ENCODE results near the gene TADA3.
A peak's percentile ranks its signal among the peaks of the same experiment; 100 is the strongest.

The TADA3 gene

DNA sequence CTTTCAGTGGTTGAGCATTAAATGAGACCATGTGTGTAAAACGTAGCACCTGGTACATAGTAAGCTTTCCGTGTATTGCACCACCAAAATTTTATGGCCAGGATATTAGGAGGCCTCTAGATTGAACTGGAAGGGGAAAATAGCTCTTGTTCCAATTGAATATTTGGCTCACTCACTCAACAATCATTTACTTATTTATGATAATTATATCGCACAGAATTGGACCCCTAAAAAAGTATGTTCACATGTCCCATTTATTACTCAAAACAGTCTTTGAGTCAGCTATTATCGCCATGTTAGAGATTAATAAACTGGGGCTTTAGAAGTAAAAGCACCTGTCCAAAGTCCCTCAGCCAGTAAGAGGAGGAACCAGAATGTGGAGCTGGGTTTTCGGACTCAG is 12.7 kb upstream of the TADA3 start:
- Histone ChIP-seq H3K4me3 (ENCODE audit: low read depth in 1 of 2, low read length in 1 of 2) (no peak overlapping the region), H3K4me1 (ENCODE audit: control insufficient read depth in 1 of 2, insufficient read depth in 1 of 2, low read depth in 1 of 2, low read length in 1 of 2) (peaks cover 10% of the 10 kb centered on the region in 2 experiments), H3K27me3 (no peaks in the 10 kb centered on the region), H3K9me3 (no peaks in the 10 kb centered on the region), H3K27ac (peak overlapping the region; percentile 32), H3K36me3 (peaks cover 90% of the 10 kb centered on the region)
- TF ChIP-seq, protein P1, sequence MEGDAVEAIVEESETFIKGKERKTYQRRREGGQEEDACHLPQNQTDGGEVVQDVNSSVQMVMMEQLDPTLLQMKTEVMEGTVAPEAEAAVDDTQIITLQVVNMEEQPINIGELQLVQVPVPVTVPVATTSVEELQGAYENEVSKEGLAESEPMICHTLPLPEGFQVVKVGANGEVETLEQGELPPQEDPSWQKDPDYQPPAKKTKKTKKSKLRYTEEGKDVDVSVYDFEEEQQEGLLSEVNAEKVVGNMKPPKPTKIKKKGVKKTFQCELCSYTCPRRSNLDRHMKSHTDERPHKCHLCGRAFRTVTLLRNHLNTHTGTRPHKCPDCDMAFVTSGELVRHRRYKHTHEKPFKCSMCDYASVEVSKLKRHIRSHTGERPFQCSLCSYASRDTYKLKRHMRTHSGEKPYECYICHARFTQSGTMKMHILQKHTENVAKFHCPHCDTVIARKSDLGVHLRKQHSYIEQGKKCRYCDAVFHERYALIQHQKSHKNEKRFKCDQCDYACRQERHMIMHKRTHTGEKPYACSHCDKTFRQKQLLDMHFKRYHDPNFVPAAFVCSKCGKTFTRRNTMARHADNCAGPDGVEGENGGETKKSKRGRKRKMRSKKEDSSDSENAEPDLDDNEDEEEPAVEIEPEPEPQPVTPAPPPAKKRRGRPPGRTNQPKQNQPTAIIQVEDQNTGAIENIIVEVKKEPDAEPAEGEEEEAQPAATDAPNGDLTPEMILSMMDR (IDR thresholded peaks at IDR 0.05) = no peak

DNA sequence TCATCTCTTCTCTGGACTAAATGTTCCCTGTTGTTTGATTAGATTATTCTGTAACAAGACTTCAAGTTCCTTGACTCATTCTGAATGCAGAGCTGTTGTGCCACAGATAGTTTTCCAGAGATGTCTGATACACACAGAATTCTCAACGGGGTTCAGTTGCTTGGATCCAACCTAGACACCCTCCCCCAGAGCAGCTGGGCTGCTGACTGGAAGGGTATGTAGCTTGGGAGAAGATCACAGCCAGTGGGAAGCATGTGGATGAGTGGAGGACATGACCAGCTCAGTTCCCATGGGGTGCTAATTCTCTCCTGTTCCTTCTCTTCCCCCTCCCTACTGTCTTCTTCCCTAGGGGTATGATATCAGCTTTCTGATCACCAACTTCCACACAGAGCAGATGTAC is 11.2 kb upstream of the TADA3 start:
- Histone ChIP-seq H3K27ac (peak overlapping the region; percentile 15), H3K4me1 (ENCODE audit: control insufficient read depth in 1 of 2, insufficient read depth in 1 of 2, low read depth in 1 of 2, low read length in 1 of 2) (no peaks in the 10 kb centered on the region), H3K9me3 (no peaks in the 10 kb centered on the region), H3K27me3 (no peaks in the 10 kb centered on the region), H3K36me3 (peaks cover 98% of the 10 kb centered on the region), H3K4me3 (ENCODE audit: low read depth in 1 of 2, low read length in 1 of 2) (no peak overlapping the region)
- TF ChIP-seq, protein P1 (IDR thresholded peaks at IDR 0.05) = no peak

DNA sequence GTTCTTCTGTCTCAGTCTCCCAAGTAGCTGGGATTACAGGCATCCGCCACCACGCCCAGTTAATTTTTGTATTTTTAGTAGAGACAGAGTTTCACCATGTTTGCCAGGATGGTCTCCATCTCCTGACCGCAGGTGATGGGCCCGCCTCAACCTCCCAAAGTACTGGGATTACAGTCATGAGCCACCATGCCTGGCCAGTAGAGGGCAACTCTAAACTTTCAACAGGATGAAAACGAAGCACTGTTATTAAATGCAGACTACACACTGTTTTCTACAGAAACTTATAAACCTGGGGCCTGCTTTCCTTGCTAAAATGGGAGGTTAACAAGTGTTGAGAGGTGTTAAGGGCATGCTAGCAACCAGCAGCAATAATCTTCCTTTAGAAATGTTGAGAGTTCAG is 8.3 kb upstream of the TADA3 start:
- Histone ChIP-seq H3K27ac (no peak overlapping the region), H3K4me1 (ENCODE audit: control insufficient read depth in 1 of 2, insufficient read depth in 1 of 2, low read depth in 1 of 2, low read length in 1 of 2) (peaks cover 3 to 6% of the 10 kb centered on the region in 2 experiments), H3K36me3 (peaks cover 96% of the 10 kb centered on the region), H3K9me3 (no peaks in the 10 kb centered on the region), H3K27me3 (no peaks in the 10 kb centered on the region), H3K4me3 (ENCODE audit: low read depth in 1 of 2, low read length in 1 of 2) (no peak overlapping the region)
- TF ChIP-seq, protein P1 (IDR thresholded peaks at IDR 0.05) = no peak

DNA sequence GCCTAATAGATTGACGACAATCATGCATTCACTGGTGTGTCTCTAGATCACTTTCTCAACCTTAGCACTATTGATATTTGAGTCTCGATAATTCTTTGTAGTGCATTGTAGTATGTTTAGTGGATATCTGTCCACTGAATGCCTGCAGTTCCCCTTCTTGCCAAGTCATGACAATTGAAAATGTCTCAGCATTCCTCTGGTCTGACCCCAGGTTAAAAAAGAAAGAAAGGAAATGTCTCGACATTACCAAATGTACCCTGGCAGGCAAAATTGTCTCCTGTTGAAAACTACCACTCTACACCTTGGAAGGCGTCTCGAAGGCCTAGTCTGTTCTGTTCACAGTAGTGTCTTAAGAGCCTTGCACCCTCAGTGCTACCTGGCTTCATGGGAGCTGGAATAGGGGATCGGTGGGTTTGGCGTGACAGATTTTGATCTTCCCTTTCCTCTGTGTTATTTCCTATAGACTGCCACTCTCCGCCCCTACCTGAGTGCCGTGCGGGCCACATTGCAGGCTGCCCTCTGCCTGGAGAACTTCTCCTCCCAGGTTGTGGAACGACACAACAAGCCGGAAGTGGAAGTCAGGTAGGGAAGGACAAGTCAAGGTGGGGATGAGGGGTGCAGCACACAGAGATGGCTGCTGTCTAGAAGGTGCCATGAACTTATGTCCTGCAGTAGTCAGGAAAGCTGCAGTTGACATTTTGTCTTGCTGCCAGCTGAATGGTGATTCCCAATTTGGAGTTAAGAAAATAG is 5.1 kb upstream of the TADA3 start:
- Histone ChIP-seq H3K27me3 (no peaks in the 10 kb centered on the region), H3K27ac (peak overlapping the region; percentile 12), H3K4me3 (ENCODE audit: low read depth in 1 of 2, low read length in 1 of 2) (no peak overlapping the region), H3K36me3 (peaks cover 72% of the 10 kb centered on the region), H3K4me1 (ENCODE audit: control insufficient read depth in 1 of 2, insufficient read depth in 1 of 2, low read depth in 1 of 2, low read length in 1 of 2) (peaks cover 27 to 29% of the 10 kb centered on the region in 2 experiments), H3K9me3 (no peaks in the 10 kb centered on the region)
- TF ChIP-seq, protein P1 (IDR thresholded peaks at IDR 0.05) = no peak

DNA sequence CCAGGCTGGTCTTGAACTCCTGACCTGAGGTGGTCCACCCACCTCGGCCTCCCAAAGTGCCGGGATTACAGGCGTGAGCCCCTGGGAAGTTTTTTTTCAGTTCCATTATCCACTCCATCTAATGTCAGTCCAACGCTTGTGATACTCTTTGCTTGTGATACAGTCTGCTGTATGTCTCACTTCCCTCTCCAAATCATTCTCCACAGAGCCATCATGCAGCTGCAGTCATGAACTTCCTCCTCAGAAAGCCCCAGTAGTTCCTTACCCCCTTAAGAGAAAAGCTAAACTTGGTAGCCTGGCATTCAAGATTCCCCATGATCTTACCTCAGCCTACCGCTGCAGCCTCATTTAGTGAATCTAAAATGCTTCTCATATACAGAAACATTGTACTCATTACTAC is 2.9 kb upstream of the TADA3 start:
- no peaks in the 10 kb centered on the region for H3K27me3 ChIP-seq
- TF ChIP-seq, protein P1 (IDR thresholded peaks at IDR 0.05) = no peak

More for the DNA sequence above, 2.9 kb upstream of the TADA3 start:
- Histone ChIP-seq H3K9me3 (no peaks in the 10 kb centered on the region), H3K36me3 (peaks cover 61% of the 10 kb centered on the region), H3K4me3 (ENCODE audit: low read depth in 1 of 2, low read length in 1 of 2) (peak overlapping the region in 1 of 2 experiments; percentile 87), H3K4me1 (ENCODE audit: control insufficient read depth in 1 of 2, insufficient read depth in 1 of 2, low read depth in 1 of 2, low read length in 1 of 2) (peaks cover 46 to 47% of the 10 kb centered on the region in 2 experiments), H3K27ac (peak overlapping the region; percentile 99)

All from neutrophil (primary cell).